SK-N-SH (cell line): Measurements from ENCODE around the gene BMP7. TPM values are rescaled to one million over a fixed set of nuclear protein-coding genes. Genes with fewer than 3 reads are reported as not detected.

Experiments used
- CTCF ChIA-PET: fragments of 300-600, 350-600 bp; formaldehyde crosslinking; extraction: SDS; loops from one replicate; lab custom pipeline; 2021; lab: Yijun Ruan, JAX
- POLR2A ChIA-PET: fragments of 350-600 bp; sonication (Branson Sonifier 250); formaldehyde crosslinking; extraction: SDS; loops from one replicate; lab custom pipeline; 2020; ENCODE audit warnings: antibody characterized with exemption, inconsistent platforms; lab: Yijun Ruan, JAX
- DNase-seq: peaks from one replicate; pipeline ENCODE4 v3.0.0; 2012
- H2AFZ ChIP-seq: fragments of 200-600 bp; sonication (generic); 2 replicates; pipeline ENCODE4 v1.8.1; 2016; ENCODE audit warnings: antibody characterized with exemption, mild to moderate bottlenecking, low read depth
- H3F3A ChIP-seq: fragments of 200-600 bp; sonication (generic); replicated peaks from 2 replicates; pipeline ENCODE3; 2016; ENCODE audit warnings: antibody characterized with exemption, mild to moderate bottlenecking; ENCODE audit not compliant: insufficient read depth
- H3K27ac ChIP-seq, 2 experiments: fragments of 200-500 bp in 1 of 2; fragments of 200-600 bp in 1 of 2; sonication (Bioruptor generic) in 1 of 2; sonication (generic), shearing (Covaris generic) in 1 of 2; 2 replicates each; pipeline versions ENCODE4 v1.5.1 to v1.6.1; 2014 to 2016; ENCODE audit warnings: low read depth in 2 of 2, inconsistent platforms in 1 of 2, low read length in 1 of 2, mild to moderate bottlenecking in 1 of 2, mixed read lengths in 1 of 2
- H3K27me3 ChIP-seq: fragments of 200-600 bp; sonication (generic), shearing (Covaris generic); 2 replicates; pipeline ENCODE4 v1.6.1; 2016; ENCODE audit warnings: mixed run types; ENCODE audit not compliant: insufficient read depth
- H3K36me3 ChIP-seq, 2 experiments: fragments of 200-500 bp in 1 of 2; fragments of 200-600 bp in 1 of 2; sonication (Bioruptor generic) in 1 of 2; sonication (generic) in 1 of 2; replicated peaks in 1 of 2; 2 replicates each; pipeline versions ENCODE3 to v1.5.1; 2014 to 2016; ENCODE audit warnings: low read length in 1 of 2, mild to moderate bottlenecking in 1 of 2; ENCODE audit not compliant: insufficient read depth in 2 of 2, control insufficient read depth in 1 of 2
- H3K4me1 ChIP-seq, 2 experiments: fragments of 200-500 bp in 1 of 2; fragments of 200-600 bp in 1 of 2; sonication (Bioruptor generic) in 1 of 2; sonication (generic), shearing (Covaris generic) in 1 of 2; 2 replicates each; pipeline versions ENCODE4 v1.5.1 to v1.6.1; 2014 to 2016; ENCODE audit warnings: low read depth in 1 of 2, low read length in 1 of 2, mixed run types in 1 of 2; ENCODE audit not compliant: insufficient read depth in 2 of 2, control insufficient read depth in 1 of 2
- H3K4me2 ChIP-seq: fragments of 200-600 bp; sonication (generic), shearing (Covaris generic); 2 replicates; pipeline ENCODE4 v1.6.1; 2017; ENCODE audit warnings: mixed run types
- H3K4me3 ChIP-seq, 2 experiments: fragments of 200-500 bp in 1 of 2; fragments of 200-600 bp in 1 of 2; sonication (Bioruptor generic) in 1 of 2; sonication (generic), shearing (Covaris generic) in 1 of 2; 2 replicates each; pipeline versions ENCODE4 v1.5.1 to v1.8.1; 2014 to 2016; ENCODE audit warnings: low read depth in 2 of 2, inconsistent platforms in 1 of 2, low read length in 1 of 2, mild to moderate bottlenecking in 1 of 2, mixed read lengths in 1 of 2, moderate library complexity in 1 of 2
- H3K79me2 ChIP-seq: fragments of 200-600 bp; sonication (generic); 2 replicates; pipeline ENCODE4 v1.8.1; 2017; ENCODE audit warnings: mild to moderate bottlenecking; ENCODE audit not compliant: insufficient read depth
- H3K9ac ChIP-seq: fragments of 200-600 bp; sonication (generic); 2 replicates; pipeline ENCODE4 v1.6.1; 2017; ENCODE audit warnings: mixed run types
- H3K9me2 ChIP-seq: fragments of 200-600 bp; sonication (generic); 2 replicates; pipeline ENCODE4 v1.6.1; 2017; ENCODE audit warnings: mixed run types
- H3K9me3 ChIP-seq: fragments of 200-600 bp; sonication (generic); 2 replicates; pipeline ENCODE4 v1.6.1; 2017; ENCODE audit warnings: mixed run types, mild to moderate bottlenecking, moderate library complexity
- H4K20me1 ChIP-seq: fragments of 200-600 bp; sonication (generic); 2 replicates; pipeline ENCODE4 v1.6.1; 2017; ENCODE audit warnings: mild to moderate bottlenecking, mixed run types; ENCODE audit not compliant: insufficient read depth
- CHD2 ChIP-seq: fragments of 150-350 bp; IDR thresholded peaks from 2 replicates; pipeline ENCODE4 v1.6.1; 2018; ENCODE audit warnings: low read length; ENCODE audit not compliant: partially characterized antibody
- CTCF ChIP-seq: fragments of 200-600 bp; sonication (generic); IDR thresholded peaks from 2 replicates; pipeline ENCODE4 v1.6.1; 2017; ENCODE audit warnings: antibody characterized with exemption, mild to moderate bottlenecking, moderate library complexity
- ELF1 ChIP-seq: IDR thresholded peaks from 2 replicates; pipeline ENCODE4 v1.4.0; 2012
- EP300 ChIP-seq, 2 experiments: IDR thresholded peaks; 2 replicates each; pipeline versions ENCODE4 v1.4.0 to v1.6.1; 2012; ENCODE audit warnings: borderline replicate concordance in 1 of 2, low read depth in 1 of 2, low read length in 1 of 2
- FOXJ3 ChIP-seq: sonication (generic); formaldehyde crosslinking; IDR thresholded peaks from 2 replicates; pipeline ENCODE4 v1.5.1; 2020; ENCODE audit warnings: mild to moderate bottlenecking, missing genetic modification reagents
- FOXM1 ChIP-seq: IDR thresholded peaks from 2 replicates; pipeline ENCODE4 v1.4.0; 2012; ENCODE audit warnings: low read depth, mild to moderate bottlenecking
- GATA2 ChIP-seq: sonication (generic); formaldehyde crosslinking; IDR thresholded peaks from 2 replicates; pipeline ENCODE4 v1.5.0; 2020; ENCODE audit warnings: mild to moderate bottlenecking, missing genetic modification reagents
- MAX ChIP-seq: IDR thresholded peaks from 2 replicates; pipeline ENCODE4 v1.4.0; 2012; ENCODE audit warnings: low read depth
- MXI1 ChIP-seq: IDR thresholded peaks from 2 replicates; pipeline ENCODE4 v1.6.1; 2012; ENCODE audit warnings: mild to moderate bottlenecking, low read depth, low read length, improper control_type of control experiment
- NRF1 ChIP-seq: IDR thresholded peaks from 2 replicates; pipeline ENCODE4 v1.6.1; 2012; ENCODE audit warnings: low read depth, mild to moderate bottlenecking, low read length
- POLR2AphosphoS5 ChIP-seq: IDR thresholded peaks from 2 replicates; pipeline ENCODE4 v1.6.1; 2012; ENCODE audit warnings: low read depth, low read length
- RAD21 ChIP-seq: IDR thresholded peaks from 2 replicates; pipeline ENCODE4 v1.6.1; 2012; ENCODE audit warnings: mild to moderate bottlenecking, low read length
- RCOR1 ChIP-seq: fragments of 150-350 bp; IDR thresholded peaks from 2 replicates; pipeline ENCODE4 v1.6.1; 2017; ENCODE audit warnings: antibody characterized with exemption, low read length
- TAF1 ChIP-seq: IDR thresholded peaks from 2 replicates; pipeline ENCODE4 v1.6.1; 2012; ENCODE audit warnings: low read depth, mild to moderate bottlenecking, low read length, moderate library complexity, borderline replicate concordance
- TCF12 ChIP-seq: IDR thresholded peaks from 2 replicates; pipeline ENCODE4 v1.4.0; 2012
- TEAD4 ChIP-seq: IDR thresholded peaks from 2 replicates; pipeline ENCODE4 v1.4.0; 2012; ENCODE audit warnings: mild to moderate bottlenecking, borderline replicate concordance; ENCODE audit not compliant: insufficient read depth
- USF2 ChIP-seq: fragments of 150-350 bp; IDR thresholded peaks from 2 replicates; pipeline ENCODE4 v1.6.1; 2017; ENCODE audit warnings: antibody characterized with exemption, low read length, low read depth, borderline replicate concordance
- YY1 ChIP-seq: IDR thresholded peaks from 2 replicates; pipeline ENCODE4 v1.4.0; 2012; ENCODE audit warnings: low read depth, mild to moderate bottlenecking
- WGBS: methylation state at CpG from one replicate; pipeline ENCODE4 v1.1.6; 2017; ENCODE audit warnings: low lambda C conversion rate; 5-methylcytosine and 5-hydroxymethylcytosine counted together
- polyA plus RNA-seq, 3 experiments: library from polyadenylated mRNA; depleted of rRNA; stranded (reverse); fragments of >200 nt; gene quantifications; 2 replicates each; pipeline ENCODE4 v1.2.3, GENCODE V29; 2012

The BMP7 gene
- polyA plus RNA-seq, 1 of the 3 experiments (the other 2 are of a cell fraction) = not detected

- CTCF ChIA-PET = no interaction called here
- no peaks in the 10 kb centered on the region for H4K20me1 ChIP-seq
- H3K36me3 ChIP-seq = no peaks in the 10 kb centered on the region
- no peaks in the 10 kb centered on the region for H3F3A ChIP-seq
- H3K27me3 ChIP-seq = no peaks in the 10 kb centered on the region
- WGBS = 35% methylated on average over 18 of the region's 18 CpGs
- H3K9ac ChIP-seq = no peak overlapping the region
- H3K4me3 ChIP-seq = no peak overlapping the region
- POLR2A ChIA-PET = no interaction called here
- no peaks in the 10 kb centered on the region; a peak in 1 of 4 replicates for H3K4me1 ChIP-seq
- no peaks in the 10 kb centered on the region for H3K9me2 ChIP-seq
- no peaks in the 10 kb centered on the region for H3K9me3 ChIP-seq
- no peak for TF ChIP-seq FOXJ3 (CRISPR knock-in tag)
- TF ChIP-seq ELF1 = no peak
- no peak for TF ChIP-seq TAF1
- no peak for TF ChIP-seq RCOR1
- TF ChIP-seq MXI1 = no peak
- TF ChIP-seq TEAD4 = no peak
- TF ChIP-seq YY1 = no peak
- DNase-seq = no peak
- no peak overlapping the region for H3K4me2 ChIP-seq
- H3K27ac ChIP-seq = no peak overlapping the region
- H2AFZ ChIP-seq = no peak overlapping the region
- no peaks in the 10 kb centered on the region for H3K79me2 ChIP-seq
Measured at GRCh38 chr20:57156011-57156729, 110.3 kb downstream of the BMP7 start.

GRCh38 chr20:57155415-57155814, 111.0 kb downstream of the BMP7 start:
- no peaks in the 10 kb centered on the region for H3K79me2 ChIP-seq
- CTCF ChIA-PET = no interaction called here
- no peak overlapping the region for H3K9ac ChIP-seq
- H2AFZ ChIP-seq = no peak overlapping the region
- POLR2A ChIA-PET = no interaction called here
- DNase-seq = no peak
- TF ChIP-seq CHD2 (no peak), TCF12 (no peak), EP300 (IDR thresholded peaks at IDR 0.05; ENCODE audit: borderline replicate concordance in 1 of 2, low read depth in 1 of 2, low read length in 1 of 2) (no peak), FOXM1 (no peak), ELF1 (no peak), USF2 (no peak), GATA2 (no peak), MAX (no peak), TEAD4 (no peak), NRF1 (no peak), CTCF (no peak), POLR2AphosphoS5 (no peak), RAD21 (no peak)
- no peaks in the 10 kb centered on the region for H4K20me1 ChIP-seq
- 32% methylated on average over 6 of the region's 8 CpGs for WGBS
- H3K4me2 ChIP-seq = no peak overlapping the region
- H3K9me2 ChIP-seq = no peaks in the 10 kb centered on the region
- H3K4me3 ChIP-seq = no peak overlapping the region
- no peaks in the 10 kb centered on the region for H3F3A ChIP-seq
- no peaks in the 10 kb centered on the region for H3K36me3 ChIP-seq
- H3K9me3 ChIP-seq = no peaks in the 10 kb centered on the region
- no peaks in the 10 kb centered on the region for H3K27me3 ChIP-seq
- no peak overlapping the region for H3K27ac ChIP-seq
- no peaks in the 10 kb centered on the region; a peak in 1 of 4 replicates for H3K4me1 ChIP-seq
